Measurements from ENCODE around the gene GTF2H4.
"Not testable (repeated sequence)": the region's sequence is repeated elsewhere in the genome, so short reads cannot be mapped to it uniquely, and the experiment has no call there.

DNA sequence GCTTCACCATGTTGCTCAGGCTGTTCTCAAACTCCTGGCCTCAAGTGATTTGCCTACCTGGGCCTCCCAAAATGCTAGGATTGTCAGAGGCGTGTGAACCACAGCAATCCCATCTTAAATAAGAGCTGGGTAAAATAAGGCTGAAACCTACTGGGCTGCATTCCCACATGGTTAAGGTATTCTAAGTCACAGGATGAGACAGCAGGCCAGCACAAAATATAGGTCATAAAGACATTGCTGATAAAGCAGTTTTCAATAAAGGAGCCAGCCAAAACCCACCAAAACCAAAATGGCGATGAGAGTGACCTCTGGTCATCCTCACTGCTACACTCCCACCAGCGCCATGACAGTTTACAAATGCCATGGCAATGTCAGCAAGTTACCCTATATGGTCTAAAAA lies 34.2 kb upstream of the GTF2H4 start:
- TF ChIP-seq, protein P1, sequence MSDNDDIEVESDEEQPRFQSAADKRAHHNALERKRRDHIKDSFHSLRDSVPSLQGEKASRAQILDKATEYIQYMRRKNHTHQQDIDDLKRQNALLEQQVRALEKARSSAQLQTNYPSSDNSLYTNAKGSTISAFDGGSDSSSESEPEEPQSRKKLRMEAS (IDR thresholded peaks at IDR 0.05): not testable (repeated sequence)
- TF ChIP-seq, protein P2, sequence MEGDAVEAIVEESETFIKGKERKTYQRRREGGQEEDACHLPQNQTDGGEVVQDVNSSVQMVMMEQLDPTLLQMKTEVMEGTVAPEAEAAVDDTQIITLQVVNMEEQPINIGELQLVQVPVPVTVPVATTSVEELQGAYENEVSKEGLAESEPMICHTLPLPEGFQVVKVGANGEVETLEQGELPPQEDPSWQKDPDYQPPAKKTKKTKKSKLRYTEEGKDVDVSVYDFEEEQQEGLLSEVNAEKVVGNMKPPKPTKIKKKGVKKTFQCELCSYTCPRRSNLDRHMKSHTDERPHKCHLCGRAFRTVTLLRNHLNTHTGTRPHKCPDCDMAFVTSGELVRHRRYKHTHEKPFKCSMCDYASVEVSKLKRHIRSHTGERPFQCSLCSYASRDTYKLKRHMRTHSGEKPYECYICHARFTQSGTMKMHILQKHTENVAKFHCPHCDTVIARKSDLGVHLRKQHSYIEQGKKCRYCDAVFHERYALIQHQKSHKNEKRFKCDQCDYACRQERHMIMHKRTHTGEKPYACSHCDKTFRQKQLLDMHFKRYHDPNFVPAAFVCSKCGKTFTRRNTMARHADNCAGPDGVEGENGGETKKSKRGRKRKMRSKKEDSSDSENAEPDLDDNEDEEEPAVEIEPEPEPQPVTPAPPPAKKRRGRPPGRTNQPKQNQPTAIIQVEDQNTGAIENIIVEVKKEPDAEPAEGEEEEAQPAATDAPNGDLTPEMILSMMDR (IDR thresholded peaks at IDR 0.05; ENCODE audit: low read depth, low read length, missing input control): not testable (repeated sequence)
- not testable (repeated sequence) for TF ChIP-seq SP1 (IDR thresholded peaks at IDR 0.05); TAF1 (conservative IDR thresholded peaks at IDR 0.05); GABPA (IDR thresholded peaks at IDR 0.05 in 1 of 2, conservative IDR thresholded peaks at IDR 0.05 in 1 of 2); YY1 (IDR thresholded peaks at IDR 0.05); REST (IDR thresholded peaks at IDR 0.05)
